LNCAP (cell line): ENCODE measurements around the gene EIF3L.

Experiments
- CTCF ChIP-seq: fragments of 450-650 bp; IDR thresholded peaks from 2 replicates; pipeline ENCODE4 v1.5.1; 2017; ENCODE audit warnings: mild to moderate bottlenecking

EIF3L gene

GRCh38 chr22:37831472-37831871 lies 17.7 kb upstream of the EIF3L start:
- TF ChIP-seq CTCF: no peak

GRCh38 chr22:37832022-37832857 lies 17.0 kb upstream of the EIF3L start:
- TF ChIP-seq CTCF: no peak

GRCh38 chr22:37842015-37842793 lies 7.0 kb upstream of the EIF3L start:
- no peak for TF ChIP-seq CTCF

GRCh38 chr22:37843741-37844089 lies 5.5 kb upstream of the EIF3L start:
- TF ChIP-seq CTCF: no peak

- no peak for TF ChIP-seq CTCF
Measured at GRCh38 chr22:37844904-37845329, 4.3 kb upstream of the EIF3L start.

GRCh38 chr22:37846433-37846832 lies 2.8 kb upstream of the EIF3L start:
- TF ChIP-seq CTCF: no peak

- no peak for TF ChIP-seq CTCF
Measured at GRCh38 chr22:37848587-37849088, 581 bp upstream of the EIF3L start.
